Activated B cell treated with CpG ODN at 0.5 μM for 24 hours (primary cell): Measurements from ENCODE around the gene NR3C2. TPM values are rescaled to one million over a fixed set of nuclear protein-coding genes. Genes with fewer than 3 reads are reported as not detected.

Source experiments
- ATAC-seq: fragments of 200-7000 bp; cut with Tn5 transposase; one replicate; pipeline ENCODE4 v1.10.0; 2021; ENCODE audit warnings: low read depth, mild to moderate bottlenecking, moderate library complexity
- CTCF ChIA-PET: fragments of 350-600 bp; sonication (Branson Sonifier 250); formaldehyde crosslinking; loops from one replicate; lab custom pipeline; 2021; ENCODE audit warnings: antibody characterized with exemption; lab: Charles Lee
- POLR2A ChIA-PET: fragments of 350-600 bp; sonication (Branson Sonifier 250); formaldehyde crosslinking; loops from one replicate; lab custom pipeline; 2021; ENCODE audit warnings: antibody characterized with exemption; lab: Charles Lee
- DNase-seq: peaks from one replicate; pipeline ENCODE4 v3.0.0; 2022
- H3K27ac Mint-ChIP-seq: one replicate; pipeline ENCODE4 v1.8.0; 2020; ENCODE audit warnings: mixed read lengths
- H3K27me3 Mint-ChIP-seq: one replicate; pipeline ENCODE4 v1.8.0; 2021; ENCODE audit warnings: mixed read lengths
- H3K36me3 Mint-ChIP-seq: one replicate; pipeline ENCODE4 v1.8.0; 2021; ENCODE audit warnings: low read depth, mixed read lengths
- H3K4me1 Mint-ChIP-seq: one replicate; pipeline ENCODE4 v1.8.0; 2021; ENCODE audit warnings: mixed read lengths
- H3K4me3 Mint-ChIP-seq: one replicate; pipeline ENCODE4 v1.8.0; 2020; ENCODE audit warnings: mild to moderate bottlenecking, mixed read lengths
- H3K9me3 Mint-ChIP-seq: one replicate; pipeline ENCODE4 v1.8.0; 2020; ENCODE audit warnings: mixed read lengths
- CTCF ChIP-seq: fragments of 200-600 bp; IDR thresholded peaks from one replicate; pipeline ENCODE4 v1.8.0; 2022; ENCODE audit warnings: antibody characterized with exemption, mild to moderate bottlenecking
- intact Hi-C: fragments of 100-400 bp; cut with micrococcal nuclease; formaldehyde crosslinking; loops from one replicate; pipeline ENCODE4 v1.15.1; 2024
- total RNA-seq: library from RNA; stranded (reverse); gene quantifications from 2 replicates; pipeline ENCODE4 v1.2.3, GENCODE V29; 2022

NR3C2 gene
- total RNA-seq, 1 donor from 2014 or later = 4.5 TPM

DNA sequence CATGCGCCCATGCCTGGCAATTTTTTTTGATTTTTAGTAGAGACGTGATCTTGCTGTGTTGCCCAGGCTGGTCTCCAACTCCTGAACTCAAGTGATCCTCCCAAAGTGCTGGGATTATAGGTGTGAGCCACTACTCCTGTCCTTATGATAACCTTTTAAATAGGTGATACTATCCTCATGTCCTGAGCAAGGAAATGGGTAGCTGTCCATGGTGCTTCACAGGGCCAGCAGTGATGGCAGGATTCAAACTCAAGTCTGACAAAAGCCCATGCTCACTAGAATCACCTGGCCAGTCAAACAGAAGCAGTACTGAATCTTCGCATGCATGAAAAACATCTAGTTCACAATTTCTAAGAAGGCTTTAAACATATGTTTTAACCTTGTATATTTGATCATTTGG lies 235.1 kb downstream of the NR3C2 start:
- H3K9me3 Mint-ChIP-seq = no peaks in the 10 kb centered on the region
- no peak overlapping the region for H3K4me3 Mint-ChIP-seq
- TF ChIP-seq CTCF = no peak
- no peak for DNase-seq
- no peak overlapping the region for H3K27ac Mint-ChIP-seq
- intact Hi-C loops = no loop called here
- ChIA-PET POLR2A (no interaction called here), CTCF (no interaction called here)
- no peaks in the 10 kb centered on the region for H3K36me3 Mint-ChIP-seq
- peaks cover 4% of the 10 kb centered on the region for H3K4me1 Mint-ChIP-seq
- ATAC-seq = no peak
- H3K27me3 Mint-ChIP-seq = no peaks in the 10 kb centered on the region

DNA sequence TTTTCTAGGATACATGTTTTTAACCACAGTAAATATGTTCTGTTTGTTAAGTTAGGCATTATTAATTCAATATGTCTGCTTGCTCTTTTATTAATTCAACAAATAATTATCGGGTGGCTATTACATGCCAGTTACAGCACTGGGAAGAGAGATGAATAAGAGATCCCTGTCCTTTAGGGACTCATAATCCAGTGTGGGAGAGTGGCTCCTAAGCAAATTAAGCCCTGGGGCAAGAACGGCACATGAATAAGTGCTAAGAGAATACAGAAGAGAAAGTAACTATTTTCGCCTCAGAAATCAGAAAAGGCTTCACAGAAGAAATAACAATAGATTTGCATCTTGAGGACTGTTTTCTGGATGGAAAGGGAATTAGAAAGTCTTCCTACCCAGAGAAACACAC lies 236.7 kb downstream of the NR3C2 start:
- Mint-ChIP-seq H3K4me1 (peaks cover 4% of the 10 kb centered on the region), H3K4me3 (no peak overlapping the region), H3K27ac (no peak overlapping the region), H3K27me3 (no peaks in the 10 kb centered on the region), H3K9me3 (no peaks in the 10 kb centered on the region), H3K36me3 (no peaks in the 10 kb centered on the region)
- DNase-seq = no peak
- intact Hi-C loops = no loop called here
- POLR2A ChIA-PET = no interaction called here
- CTCF ChIA-PET = no interaction called here
- no peak for ATAC-seq
- TF ChIP-seq CTCF = no peak

GRCh38 chr4:148204892-148205291 lies 237.3 kb downstream of the NR3C2 start:
- intact Hi-C loops = no loop called here
- Mint-ChIP-seq H3K36me3 (no peaks in the 10 kb centered on the region), H3K27me3 (no peaks in the 10 kb centered on the region), H3K4me3 (no peak overlapping the region), H3K9me3 (no peaks in the 10 kb centered on the region), H3K27ac (no peak overlapping the region), H3K4me1 (peaks cover 4% of the 10 kb centered on the region)
- ChIA-PET POLR2A (no interaction called here), CTCF (no interaction called here)
- ATAC-seq (no peak), DNase-seq (no peak)
- no peak for TF ChIP-seq CTCF

DNA sequence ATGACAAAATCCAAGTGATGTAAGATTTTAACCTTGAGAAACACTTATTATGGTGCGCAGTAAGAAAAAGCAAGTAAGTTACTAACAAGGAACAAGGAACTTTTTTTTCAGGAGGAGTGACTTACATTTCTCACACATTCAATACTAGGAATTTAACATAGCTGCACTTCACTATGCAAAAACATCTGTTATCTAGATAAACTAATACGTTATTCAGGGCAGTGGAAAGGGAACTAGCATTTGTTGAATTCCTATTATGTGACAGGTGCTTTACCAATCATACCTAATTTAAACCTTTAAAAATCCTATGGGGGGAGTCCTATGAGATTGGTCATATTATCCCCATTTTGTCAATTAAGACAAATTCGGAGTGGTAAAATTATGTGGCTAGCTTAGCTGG lies 238.0 kb downstream of the NR3C2 start:
- CTCF ChIA-PET = no interaction called here
- intact Hi-C loops = no loop called here
- peaks cover 4% of the 10 kb centered on the region for H3K4me1 Mint-ChIP-seq
- no peak for TF ChIP-seq CTCF
- H3K36me3 Mint-ChIP-seq = no peaks in the 10 kb centered on the region
- H3K27ac Mint-ChIP-seq = no peak overlapping the region
- H3K9me3 Mint-ChIP-seq = no peaks in the 10 kb centered on the region
- no peak for DNase-seq
- H3K4me3 Mint-ChIP-seq = no peak overlapping the region
- POLR2A ChIA-PET = no interaction called here
- ATAC-seq = no peak
- H3K27me3 Mint-ChIP-seq = no peaks in the 10 kb centered on the region

DNA sequence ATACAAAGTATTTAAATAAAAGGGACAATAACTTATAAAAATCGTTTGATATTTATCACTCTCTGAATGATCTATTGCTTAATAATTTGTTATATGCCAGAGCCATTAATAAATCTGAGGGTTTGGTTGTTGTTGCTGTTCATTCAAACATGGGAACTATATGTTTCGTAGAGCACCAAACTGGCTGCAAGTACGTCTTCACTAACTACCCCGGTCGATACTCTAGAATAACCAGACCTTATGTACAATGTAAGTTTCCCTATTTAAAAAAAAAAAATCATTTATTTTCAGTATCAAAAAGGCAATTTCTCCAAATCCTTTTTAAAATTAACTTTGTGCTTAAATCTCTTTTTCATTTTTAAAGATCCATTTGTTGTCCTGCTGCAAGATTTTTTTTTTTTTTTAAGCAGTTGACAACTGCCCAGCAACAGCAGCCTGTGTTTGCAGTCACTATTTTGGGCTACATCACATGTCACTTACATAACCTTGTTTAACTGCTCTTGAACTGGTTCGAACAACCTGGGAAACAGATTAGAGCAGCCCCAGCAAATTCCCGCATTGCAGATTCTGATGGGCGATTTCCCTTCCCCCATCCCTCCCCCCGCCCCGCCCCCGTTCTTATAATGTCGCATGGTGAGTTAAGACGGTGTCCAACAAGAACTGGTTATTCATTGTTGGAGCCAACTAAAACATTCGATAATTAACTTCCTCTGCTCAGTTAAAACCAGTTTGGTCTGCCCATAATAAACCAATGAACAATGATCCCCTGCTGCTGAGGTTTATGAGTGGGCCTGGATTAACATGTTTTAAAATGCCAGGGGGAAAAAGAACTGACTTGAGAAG lies 238.9 kb downstream of the NR3C2 start:
- intact Hi-C loops = no loop called here
- TF ChIP-seq CTCF = no peak
- Mint-ChIP-seq H3K36me3 (no peaks in the 10 kb centered on the region), H3K4me1 (peaks cover 1% of the 10 kb centered on the region), H3K27me3 (no peaks in the 10 kb centered on the region), H3K27ac (no peak overlapping the region), H3K4me3 (no peak overlapping the region), H3K9me3 (no peaks in the 10 kb centered on the region)
- CTCF ChIA-PET = no interaction called here
- POLR2A ChIA-PET = no interaction called here
- ATAC-seq = no peak
- DNase-seq = no peak
